Measurements from ENCODE around the gene RBM7. TPM values are rescaled to one million over a fixed set of nuclear protein-coding genes. Genes with fewer than 3 reads are reported as not detected.

RBM7 gene
- total RNA-seq, 1 experiment from 2014 or later: 27.9 TPM

DNA sequence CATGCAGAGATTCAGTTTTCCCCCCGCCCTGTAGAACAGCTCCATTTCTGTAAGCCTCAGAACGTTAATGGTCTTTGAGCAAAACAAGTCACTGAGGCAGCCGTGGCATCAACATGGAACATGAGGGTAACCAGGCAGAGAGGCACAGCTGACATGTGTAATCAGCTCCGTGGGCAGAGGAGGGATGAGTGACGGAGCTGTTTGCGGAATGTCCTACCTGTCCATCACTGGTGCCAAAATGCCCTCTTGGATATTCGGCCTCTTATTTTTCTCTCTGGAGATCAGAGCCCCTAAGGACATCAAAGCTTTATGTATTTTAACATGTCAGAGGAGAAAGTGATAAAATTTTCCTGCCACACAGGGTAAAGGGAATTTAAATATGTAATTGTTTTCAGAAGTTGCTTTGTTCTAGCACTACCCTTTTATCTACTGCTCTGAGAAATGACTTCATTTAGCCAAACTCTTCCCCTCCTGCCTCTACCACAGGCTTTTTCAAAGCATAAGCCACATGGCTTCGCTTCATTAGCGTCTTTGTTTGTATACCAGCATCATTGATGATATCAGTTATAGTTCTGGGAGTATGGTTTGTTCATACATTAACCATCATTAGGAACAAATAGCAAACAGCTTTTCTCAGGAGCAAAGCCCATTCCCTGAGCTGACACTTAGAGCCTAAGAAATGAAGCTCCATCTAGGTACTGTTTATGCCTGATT, 33.1 kb upstream of the RBM7 start:
- Histone ChIP-seq H3K27ac (ENCODE audit: low read depth, low read length) (no peak overlapping the region), H3K36me3 (ENCODE audit: control insufficient read depth in 1 of 2, insufficient read depth in 2 of 2, low read length in 2 of 2) (no peaks in the 10 kb centered on the region), H3K27me3 (ENCODE audit: insufficient read depth, low read length) (peaks cover 28% of the 10 kb centered on the region), H3K4me3 (replicated peaks in 1 of 2; ENCODE audit: low read depth in 1 of 2, low read length in 2 of 2) (no peak overlapping the region), H3K9me3 (ENCODE audit: control insufficient read depth in 1 of 2, insufficient read depth in 1 of 2, low read depth in 1 of 2, low read length in 2 of 2) (no peaks in the 10 kb centered on the region), H3K79me2 (ENCODE audit: insufficient read depth, low read length) (no peaks in the 10 kb centered on the region), H3K9me2 (ENCODE audit: insufficient read depth) (no peaks in the 10 kb centered on the region; the same call in 1 of the 2 replicates), H3K4me1 (ENCODE audit: control insufficient read depth in 1 of 2, insufficient read depth in 2 of 2, low read length in 2 of 2) (peaks cover 0 to 14% of the 10 kb centered on the region in 2 experiments; a peak in 2 of 4 replicates), H2AFZ (ENCODE audit: low read depth, low read length, poor library complexity, severe bottlenecking) (peak overlapping the region; percentile 32), H3K9ac (ENCODE audit: low read length) (no peak overlapping the region), H3K4me2 (ENCODE audit: low read length) (peak overlapping the region; percentile 28), H4K20me1 (ENCODE audit: insufficient read depth) (no peaks in the 10 kb centered on the region)
- CTCF ChIA-PET: interaction anchor here (0.8 kb wide), 1 partner anchor 28 kb away, joined by 4 read pairs; no protein-coding TSS in a partner anchor
- intact Hi-C loops (cut with micrococcal nuclease): no loop called here
- RAD21 ChIA-PET (ENCODE audit: low non-redundant PET in 1 of 2, low total read pairs in 2 of 2, uncharacterized antibody in 2 of 2, unreplicated experiment in 2 of 2): no interaction called here
- DNase-seq (ENCODE audit: low read depth, low spot score) (no peak), ATAC-seq (no peak)
- no TSS peak for BruUV-seq (replicated peaks)
- POLR2A ChIA-PET: no interaction called here
- TF ChIP-seq ATF3 (IDR thresholded peaks at IDR 0.05): no peak
- no peak for TF ChIP-seq REST (IDR thresholded peaks at IDR 0.05; ENCODE audit: low read depth)
- TF ChIP-seq, protein P1, sequence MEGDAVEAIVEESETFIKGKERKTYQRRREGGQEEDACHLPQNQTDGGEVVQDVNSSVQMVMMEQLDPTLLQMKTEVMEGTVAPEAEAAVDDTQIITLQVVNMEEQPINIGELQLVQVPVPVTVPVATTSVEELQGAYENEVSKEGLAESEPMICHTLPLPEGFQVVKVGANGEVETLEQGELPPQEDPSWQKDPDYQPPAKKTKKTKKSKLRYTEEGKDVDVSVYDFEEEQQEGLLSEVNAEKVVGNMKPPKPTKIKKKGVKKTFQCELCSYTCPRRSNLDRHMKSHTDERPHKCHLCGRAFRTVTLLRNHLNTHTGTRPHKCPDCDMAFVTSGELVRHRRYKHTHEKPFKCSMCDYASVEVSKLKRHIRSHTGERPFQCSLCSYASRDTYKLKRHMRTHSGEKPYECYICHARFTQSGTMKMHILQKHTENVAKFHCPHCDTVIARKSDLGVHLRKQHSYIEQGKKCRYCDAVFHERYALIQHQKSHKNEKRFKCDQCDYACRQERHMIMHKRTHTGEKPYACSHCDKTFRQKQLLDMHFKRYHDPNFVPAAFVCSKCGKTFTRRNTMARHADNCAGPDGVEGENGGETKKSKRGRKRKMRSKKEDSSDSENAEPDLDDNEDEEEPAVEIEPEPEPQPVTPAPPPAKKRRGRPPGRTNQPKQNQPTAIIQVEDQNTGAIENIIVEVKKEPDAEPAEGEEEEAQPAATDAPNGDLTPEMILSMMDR (IDR thresholded peaks at IDR 0.05 in 2 of 3, conservative IDR thresholded peaks at IDR 0.05 in 1 of 3; ENCODE audit: borderline replicate concordance in 1 of 3, insufficient read depth in 1 of 3, low read depth in 2 of 3, low read length in 2 of 3): no peak
- no peak for TF ChIP-seq POLR2A (IDR thresholded peaks at IDR 0.05; ENCODE audit: borderline replicate concordance, extremely low read depth, insufficient read depth, insufficient read length)
- no peak for TF ChIP-seq EZH2 (IDR thresholded peaks at IDR 0.05)
- TF ChIP-seq SRF (IDR thresholded peaks at IDR 0.05; ENCODE audit: low read depth): no peak
- no peak for TF ChIP-seq YY1 (IDR thresholded peaks at IDR 0.05; ENCODE audit: extremely low read depth, insufficient replicate concordance, low read depth, low read length)

Data from HCT116 (cell line).